HepG2 (cell line): Measurements from ENCODE around the gene KAZN. TPM values are rescaled to one million over a fixed set of nuclear protein-coding genes. Genes with fewer than 3 reads are reported as not detected.

Experiments used
- ATAC-seq: fragments of 200-7000 bp; cut with Tn5 transposase; 3 replicates; pipeline ENCODE4 v1.9.1; 2020; ENCODE audit warnings: mild to moderate bottlenecking, moderate library complexity
- BruUV-seq: library from RNA; stranded (reverse); fragments of 400-500 nt; replicated peaks from 2 replicates; lab custom pipeline; 2021; lab: Mats Ljungman, UMichigan
- CTCF ChIA-PET: fragments of 300-600 bp; formaldehyde crosslinking; extraction: SDS; loops from one replicate; lab custom pipeline; 2021; ENCODE audit warnings: low total read pairs, inconsistent platforms, low intra/inter-chr PET ratio; lab: Yijun Ruan, JAX
- POLR2A ChIA-PET: fragments of 350-600 bp; sonication (Branson Sonifier 250); formaldehyde crosslinking; loops from one replicate; lab custom pipeline; 2020; ENCODE audit warnings: antibody characterized with exemption, inconsistent platforms; lab: Yijun Ruan, JAX
- DNase-seq: peaks from one replicate; pipeline ENCODE4 v3.0.0-alpha.2; 2015; ENCODE audit warnings: low spot score
- FAIRE-seq: peaks from 3 replicates; lab custom pipeline; 2011; peaks lifted over from hg19 to GRCh38; lab: Jason Lieb, UNC
- H2AFZ ChIP-seq: one replicate; pipeline ENCODE4 v1.6.1; 2011; ENCODE audit warnings: low read length, inconsistent platforms
- H3K27ac ChIP-seq: fragments of 300-600 bp; 3 replicates; pipeline ENCODE4 v1.8.0; 2011; ENCODE audit warnings: mixed run types, mild to moderate bottlenecking, mixed read lengths, low read length, inconsistent platforms; ENCODE audit not compliant: insufficient read depth; ENCODE audit errors: extremely low read length
- H3K27me3 ChIP-seq, 2 experiments: fragments of 200-600 bp in 1 of 2; 2 replicates in 1 of 2; 3 replicates in 1 of 2; pipeline versions ENCODE4 v1.6.0 to v1.8.0; 2011; ENCODE audit warnings: low read length in 2 of 2, mild to moderate bottlenecking in 2 of 2, moderate library complexity in 2 of 2, inconsistent platforms in 1 of 2; ENCODE audit not compliant: insufficient read depth in 2 of 2, control insufficient read depth in 1 of 2
- H3K36me3 ChIP-seq, 2 experiments: fragments of 200-600 bp in 1 of 2; replicated peaks in 1 of 2; 2 replicates in 1 of 2; 3 replicates in 1 of 2; pipeline versions ENCODE4 v1.5.1 to v1.8.0; 2011; ENCODE audit warnings: low read length in 2 of 2, inconsistent platforms in 1 of 2; ENCODE audit not compliant: insufficient read depth in 2 of 2, control insufficient read depth in 1 of 2
- H3K4me1 ChIP-seq: 2 replicates; pipeline ENCODE4 v1.5.1; 2012; ENCODE audit warnings: low read length, inconsistent platforms; ENCODE audit not compliant: insufficient read depth
- H3K4me2 ChIP-seq: 2 replicates; pipeline ENCODE4 v1.6.0; 2011; ENCODE audit warnings: low read depth, low read length, inconsistent platforms
- H3K4me3 ChIP-seq, 3 experiments: fragments of 200-600 bp in 1 of 3; sonication (generic), shearing (Covaris generic) in 1 of 3; replicated peaks in 1 of 3; 2 replicates each; pipeline ENCODE4 v1.5.1; 2011 to 2016; ENCODE audit warnings: low read length in 3 of 3, inconsistent platforms in 2 of 3, low read depth in 2 of 3, mild to moderate bottlenecking in 2 of 3, control low read depth in 1 of 3, mixed read lengths in 1 of 3; ENCODE audit not compliant: insufficient read depth in 1 of 3
- H3K79me2 ChIP-seq: one replicate; pipeline ENCODE4 v1.6.1; 2011; ENCODE audit warnings: low read length, inconsistent platforms; ENCODE audit not compliant: insufficient read depth
- H3K9ac ChIP-seq: 2 replicates; pipeline ENCODE4 v1.6.0; 2011; ENCODE audit warnings: mild to moderate bottlenecking, low read depth, low read length, inconsistent platforms; ENCODE audit not compliant: insufficient read depth
- H3K9me3 ChIP-seq: 2 replicates; pipeline ENCODE4 v1.5.1; 2012; ENCODE audit warnings: mild to moderate bottlenecking, low read length
- H4K20me1 ChIP-seq: 2 replicates; pipeline ENCODE4 v1.6.0; 2011; ENCODE audit warnings: inconsistent platforms, mild to moderate bottlenecking, low read length, moderate library complexity; ENCODE audit not compliant: insufficient read depth
- ARID4A ChIP-seq: sonication (generic); formaldehyde crosslinking; IDR thresholded peaks from 2 replicates; pipeline ENCODE4 v1.5.0; 2020; ENCODE audit warnings: mild to moderate bottlenecking, missing genetic modification reagents, borderline replicate concordance
- CC2D1A ChIP-seq: sonication (generic); formaldehyde crosslinking; IDR thresholded peaks from 2 replicates; pipeline ENCODE4 v1.8.1; 2023; ENCODE audit warnings: mild to moderate bottlenecking, missing genetic modification reagents
- ETV6 ChIP-seq: sonication (generic); formaldehyde crosslinking; conservative IDR thresholded peaks from 2 replicates; pipeline ENCODE4 v1.4.0; 2020; ENCODE audit warnings: missing genetic modification reagents
- KMT2B ChIP-seq: IDR thresholded peaks from 2 replicates; pipeline ENCODE4 v1.6.1; 2016; ENCODE audit warnings: missing genetic modification reagents, missing compliant biosample characterization
- RELA ChIP-seq: sonication (generic); formaldehyde crosslinking; IDR thresholded peaks from 2 replicates; pipeline ENCODE4 v1.4.0; 2020; ENCODE audit warnings: missing genetic modification reagents
- SAFB2 ChIP-seq: sonication (generic); formaldehyde crosslinking; IDR thresholded peaks from 2 replicates; pipeline ENCODE4 v1.5.1; 2020; ENCODE audit warnings: missing genetic modification reagents, low read depth, mild to moderate bottlenecking, borderline replicate concordance
- SMAD1 ChIP-seq: sonication (generic); formaldehyde crosslinking; IDR thresholded peaks from 2 replicates; pipeline ENCODE4 v1.4.0; 2020; ENCODE audit warnings: missing genetic modification reagents, low read depth, mild to moderate bottlenecking, borderline replicate concordance
- ZNF382 ChIP-seq: sonication (generic); formaldehyde crosslinking; IDR thresholded peaks from 2 replicates; pipeline ENCODE4 v1.5.0; 2020; ENCODE audit warnings: missing genetic modification reagents, mild to moderate bottlenecking, borderline replicate concordance
- ZNF577 ChIP-seq: sonication (generic); formaldehyde crosslinking; IDR thresholded peaks from 2 replicates; pipeline ENCODE4 v1.4.0; 2020; ENCODE audit warnings: mild to moderate bottlenecking, low read depth, missing genetic modification reagents, borderline replicate concordance
- ZNF773 ChIP-seq: sonication (generic); formaldehyde crosslinking; IDR thresholded peaks from 2 replicates; pipeline ENCODE4 v1.4.0; 2020; ENCODE audit warnings: missing genetic modification reagents, borderline replicate concordance
- ZNF782 ChIP-seq: sonication (generic); formaldehyde crosslinking; IDR thresholded peaks from 2 replicates; pipeline ENCODE4 v1.4.0; 2020; ENCODE audit warnings: missing genetic modification reagents, mild to moderate bottlenecking, borderline replicate concordance
- ZNF839 ChIP-seq: sonication (generic); formaldehyde crosslinking; IDR thresholded peaks from 2 replicates; pipeline ENCODE4 v1.4.0; 2020; ENCODE audit warnings: missing genetic modification reagents, mild to moderate bottlenecking, borderline replicate concordance
- WGBS: methylation state at CpG from one replicate; pipeline ENCODE4 v1.1.6; 2017; ENCODE audit warnings: low lambda C conversion rate; 5-methylcytosine and 5-hydroxymethylcytosine counted together
- in situ Hi-C: cut with HindIII; loops from 2 replicates; pipeline ENCODE4 v1.10.0; 2017; ENCODE audit warnings: low pct_unique_long_range_greater_than_20kb; ENCODE audit not compliant: extremely low pct_ligation_motif_present
- intact Hi-C: fragments of 100-400 bp; cut with micrococcal nuclease; formaldehyde crosslinking; loops from one replicate; pipeline ENCODE4 v1.10.0; 2022; ENCODE audit not compliant: unreplicated experiment
- polyA plus RNA-seq, 8 experiments: library from polyadenylated mRNA; depleted of rRNA in 3 of 8; stranded (reverse) in 7 of 8; unstranded in 1 of 8; fragments of >200 nt; fragmentation: Illumina TruSeq in 4 of 8; extraction: Trizol in 4 of 8; gene quantifications; 2 replicates each; pipeline versions ENCODE4 v1.2.1 to v1.2.3, GENCODE V29; 2011 to 2016; ENCODE audit warnings: low read depth in 4 of 8, missing spikeins in 1 of 8, mixed read lengths in 1 of 8; ENCODE audit not compliant: insufficient read depth in 1 of 8
- total RNA-seq, 5 experiments: library from RNA; depleted of rRNA; stranded (reverse); fragments of >200 nt; fragmentation: Illumina TruSeq; extraction: Trizol; gene quantifications; 2 replicates each; pipeline ENCODE4 v1.2.3, GENCODE V29; 2016; ENCODE audit warnings: low read depth in 1 of 5
- TF ChIP-seq, protein P1 (sequence below): sonication (generic); formaldehyde crosslinking; IDR thresholded peaks from 2 replicates; pipeline ENCODE4 v1.9.0; 2021; ENCODE audit warnings: missing genetic modification reagents, borderline replicate concordance
- TF ChIP-seq, protein P2 (sequence below): conservative IDR thresholded peaks from 2 replicates; pipeline ENCODE4 v1.6.1; 2018; ENCODE audit warnings: missing genetic modification reagents
- TF ChIP-seq, protein P3 (sequence below): sonication (generic); formaldehyde crosslinking; IDR thresholded peaks from 2 replicates; pipeline ENCODE4 v1.5.0; 2020; ENCODE audit warnings: mild to moderate bottlenecking, missing genetic modification reagents, moderate library complexity

KAZN gene
- total and polyA plus RNA-seq, 2 of the 13 experiments (the other 11 are each of a cell fraction or from before 2014, with no cell fraction given) = 10.4 to 13.5 TPM

- no peak overlapping the region for H3K4me3 ChIP-seq
- WGBS = 96% methylated on average over 9 of the region's 9 CpGs
- peaks cover 80% of the 10 kb centered on the region for H3K4me1 ChIP-seq
- ChIA-PET CTCF (no interaction called here), POLR2A (no interaction called here)
- H3K27me3 ChIP-seq = no peaks in the 10 kb centered on the region
- no peak overlapping the region for H2AFZ ChIP-seq
- H3K9me3 ChIP-seq = no peaks in the 10 kb centered on the region
- H3K9ac ChIP-seq = no peak overlapping the region
- no TSS peak for BruUV-seq
- H3K27ac ChIP-seq = no peak overlapping the region
- FAIRE-seq (no peak), ATAC-seq (no peak), DNase-seq (no peak)
- H3K36me3 ChIP-seq = peaks cover 2 to 5% of the 10 kb centered on the region in 2 experiments; a peak in 1 of 5 replicates
- intact Hi-C loops = no loop called here
- in situ Hi-C loops = no loop called here
- H3K4me2 ChIP-seq = no peak overlapping the region
- H3K79me2 ChIP-seq = peaks cover 20% of the 10 kb centered on the region
- no peaks in the 10 kb centered on the region for H4K20me1 ChIP-seq
- no peak for TF ChIP-seq SMAD1 (CRISPR knock-in tag)
- no peak for TF ChIP-seq ZNF382 (CRISPR knock-in tag)
- TF ChIP-seq, protein P1, sequence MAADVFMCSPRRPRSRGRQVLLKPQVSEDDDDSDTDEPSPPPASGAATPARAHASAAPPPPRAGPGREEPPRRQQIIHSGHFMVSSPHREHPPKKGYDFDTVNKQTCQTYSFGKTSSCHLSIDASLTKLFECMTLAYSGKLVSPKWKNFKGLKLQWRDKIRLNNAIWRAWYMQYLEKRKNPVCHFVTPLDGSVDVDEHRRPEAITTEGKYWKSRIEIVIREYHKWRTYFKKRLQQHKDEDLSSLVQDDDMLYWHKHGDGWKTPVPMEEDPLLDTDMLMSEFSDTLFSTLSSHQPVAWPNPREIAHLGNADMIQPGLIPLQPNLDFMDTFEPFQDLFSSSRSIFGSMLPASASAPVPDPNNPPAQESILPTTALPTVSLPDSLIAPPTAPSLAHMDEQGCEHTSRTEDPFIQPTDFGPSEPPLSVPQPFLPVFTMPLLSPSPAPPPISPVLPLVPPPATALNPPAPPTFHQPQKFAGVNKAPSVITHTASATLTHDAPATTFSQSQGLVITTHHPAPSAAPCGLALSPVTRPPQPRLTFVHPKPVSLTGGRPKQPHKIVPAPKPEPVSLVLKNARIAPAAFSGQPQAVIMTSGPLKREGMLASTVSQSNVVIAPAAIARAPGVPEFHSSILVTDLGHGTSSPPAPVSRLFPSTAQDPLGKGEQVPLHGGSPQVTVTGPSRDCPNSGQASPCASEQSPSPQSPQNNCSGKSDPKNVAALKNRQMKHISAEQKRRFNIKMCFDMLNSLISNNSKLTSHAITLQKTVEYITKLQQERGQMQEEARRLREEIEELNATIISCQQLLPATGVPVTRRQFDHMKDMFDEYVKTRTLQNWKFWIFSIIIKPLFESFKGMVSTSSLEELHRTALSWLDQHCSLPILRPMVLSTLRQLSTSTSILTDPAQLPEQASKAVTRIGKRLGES = no peak
- no peak for TF ChIP-seq RELA (CRISPR knock-in tag)
- TF ChIP-seq CC2D1A (CRISPR knock-in tag) = no peak
- TF ChIP-seq SAFB2 (CRISPR knock-in tag) = no peak
- TF ChIP-seq, protein P2, sequence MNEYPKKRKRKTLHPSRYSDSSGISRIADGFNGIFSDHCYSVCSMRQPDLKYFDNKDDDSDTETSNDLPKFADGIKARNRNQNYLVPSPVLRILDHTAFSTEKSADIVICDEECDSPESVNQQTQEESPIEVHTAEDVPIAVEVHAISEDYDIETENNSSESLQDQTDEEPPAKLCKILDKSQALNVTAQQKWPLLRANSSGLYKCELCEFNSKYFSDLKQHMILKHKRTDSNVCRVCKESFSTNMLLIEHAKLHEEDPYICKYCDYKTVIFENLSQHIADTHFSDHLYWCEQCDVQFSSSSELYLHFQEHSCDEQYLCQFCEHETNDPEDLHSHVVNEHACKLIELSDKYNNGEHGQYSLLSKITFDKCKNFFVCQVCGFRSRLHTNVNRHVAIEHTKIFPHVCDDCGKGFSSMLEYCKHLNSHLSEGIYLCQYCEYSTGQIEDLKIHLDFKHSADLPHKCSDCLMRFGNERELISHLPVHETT (CRISPR knock-in tag) = no peak
- no peak for TF ChIP-seq ZNF839 (CRISPR knock-in tag)
- TF ChIP-seq ZNF782 (CRISPR knock-in tag) = no peak
- TF ChIP-seq ZNF577 (CRISPR knock-in tag) = no peak
- TF ChIP-seq, protein P3, sequence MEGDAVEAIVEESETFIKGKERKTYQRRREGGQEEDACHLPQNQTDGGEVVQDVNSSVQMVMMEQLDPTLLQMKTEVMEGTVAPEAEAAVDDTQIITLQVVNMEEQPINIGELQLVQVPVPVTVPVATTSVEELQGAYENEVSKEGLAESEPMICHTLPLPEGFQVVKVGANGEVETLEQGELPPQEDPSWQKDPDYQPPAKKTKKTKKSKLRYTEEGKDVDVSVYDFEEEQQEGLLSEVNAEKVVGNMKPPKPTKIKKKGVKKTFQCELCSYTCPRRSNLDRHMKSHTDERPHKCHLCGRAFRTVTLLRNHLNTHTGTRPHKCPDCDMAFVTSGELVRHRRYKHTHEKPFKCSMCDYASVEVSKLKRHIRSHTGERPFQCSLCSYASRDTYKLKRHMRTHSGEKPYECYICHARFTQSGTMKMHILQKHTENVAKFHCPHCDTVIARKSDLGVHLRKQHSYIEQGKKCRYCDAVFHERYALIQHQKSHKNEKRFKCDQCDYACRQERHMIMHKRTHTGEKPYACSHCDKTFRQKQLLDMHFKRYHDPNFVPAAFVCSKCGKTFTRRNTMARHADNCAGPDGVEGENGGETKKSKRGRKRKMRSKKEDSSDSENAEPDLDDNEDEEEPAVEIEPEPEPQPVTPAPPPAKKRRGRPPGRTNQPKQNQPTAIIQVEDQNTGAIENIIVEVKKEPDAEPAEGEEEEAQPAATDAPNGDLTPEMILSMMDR (CRISPR knock-in tag) = no peak
- TF ChIP-seq ARID4A (CRISPR knock-in tag) = no peak
- TF ChIP-seq ETV6 (CRISPR knock-in tag) = no peak
- no peak for TF ChIP-seq ZNF773 (CRISPR knock-in tag)
- TF ChIP-seq KMT2B (CRISPR knock-in tag) = no peak
Observed at GRCh38 chr1:15148475-15148874, 550.0 kb downstream of the KAZN start.
